Choroid plexus epithelial cell (primary cell): ENCODE data around the gene SMG6.
A peak's percentile ranks its signal among the peaks of the same experiment; 100 is the strongest.

Experiments used
- DNase-seq: peaks from one replicate; pipeline ENCODE4 v3.0.0-alpha.2; 2010; ENCODE audit warnings: low read depth
- H3K4me3 ChIP-seq: 2 replicates; pipeline ENCODE4 v1.5.1; 2011; ENCODE audit warnings: low read depth, mild to moderate bottlenecking, control low read depth, low read length, moderate library complexity
- CTCF ChIP-seq: conservative IDR thresholded peaks from 2 replicates; pipeline ENCODE4 v1.5.1; 2011; ENCODE audit warnings: low read depth, mild to moderate bottlenecking, control low read depth, inconsistent platforms, low read length, moderate library complexity

The SMG6 gene

GRCh38 chr17:2233441-2233947 is 70.1 kb downstream of the SMG6 start:
- no peak for TF ChIP-seq CTCF
- peak; percentile 82 for DNase-seq

GRCh38 chr17:2232244-2232638 is 71.3 kb downstream of the SMG6 start:
- DNase-seq: peak; percentile 96
- TF ChIP-seq CTCF: no peak
- H3K4me3 ChIP-seq: no peak overlapping the region

More at GRCh38 chr17:2233441-2233947, 70.1 kb downstream of the SMG6 start:
- H3K4me3 ChIP-seq: no peak overlapping the region

- TF ChIP-seq CTCF: no peak
- H3K4me3 ChIP-seq: no peak overlapping the region
- DNase-seq: peak; percentile 69
Measured at GRCh38 chr17:2230877-2231276, 72.7 kb downstream of the SMG6 start.

GRCh38 chr17:2227025-2227699 is 76.4 kb downstream of the SMG6 start:
- no peak overlapping the region for H3K4me3 ChIP-seq
- TF ChIP-seq CTCF: no peak
- no peak for DNase-seq

- no peak for DNase-seq
- TF ChIP-seq CTCF: no peak
- no peak overlapping the region for H3K4me3 ChIP-seq
Measured at GRCh38 chr17:2223617-2223927, 80.0 kb downstream of the SMG6 start.

- DNase-seq: peak; percentile 79
- no peak for TF ChIP-seq CTCF
- no peak overlapping the region for H3K4me3 ChIP-seq
Measured at GRCh38 chr17:2222901-2223616, 80.5 kb downstream of the SMG6 start.
